ENCODE results near the gene VOPP1.

DNA sequence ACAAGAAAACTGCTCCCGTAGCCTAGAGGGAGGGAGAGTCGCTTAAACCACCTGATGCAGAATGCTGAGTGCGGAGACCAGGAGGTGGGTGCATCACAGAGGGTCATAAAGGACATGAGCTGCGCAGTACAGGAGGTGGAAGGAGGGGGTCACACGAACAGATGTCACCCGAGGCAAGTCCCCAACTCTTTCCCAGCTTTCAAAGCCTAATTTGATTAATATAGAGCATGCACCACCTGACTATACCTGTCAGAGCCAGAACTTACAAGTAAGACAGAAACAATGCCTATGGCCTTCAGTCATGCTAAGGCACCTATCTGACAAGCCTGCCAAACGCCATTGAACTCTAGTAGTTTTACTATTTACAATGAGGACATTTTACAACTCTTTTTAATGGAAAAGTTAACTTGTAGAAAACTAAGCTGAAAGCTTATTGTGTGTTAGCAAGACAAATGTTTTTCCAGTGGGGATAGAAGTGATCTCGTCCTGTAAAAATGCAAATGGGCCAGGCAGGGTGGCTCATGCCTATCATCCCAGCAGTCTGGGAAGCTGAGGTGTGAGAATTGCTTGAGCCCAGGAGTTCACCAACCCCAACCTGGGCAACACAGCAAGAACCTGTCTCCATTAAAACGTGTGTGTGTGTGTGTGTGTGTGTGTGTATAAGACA, 1.1 kb upstream of the VOPP1 start:
- TF ChIP-seq CTCF (IDR thresholded peaks at IDR 0.05) (no peak), POLR2A (IDR thresholded peaks at IDR 0.05) (no peak)

All from ovary (tissue), 3 donors.